ENCODE measurements around the gene MANSC1. TPM values are rescaled to one million over a fixed set of nuclear protein-coding genes. Genes with fewer than 3 reads are reported as not detected.
A peak's percentile ranks its signal among the peaks of the same experiment; 100 is the strongest.

MANSC1 gene
- total RNA-seq, result 1 to 10 TPM; 1.4 to 1.6 TPM

DNA sequence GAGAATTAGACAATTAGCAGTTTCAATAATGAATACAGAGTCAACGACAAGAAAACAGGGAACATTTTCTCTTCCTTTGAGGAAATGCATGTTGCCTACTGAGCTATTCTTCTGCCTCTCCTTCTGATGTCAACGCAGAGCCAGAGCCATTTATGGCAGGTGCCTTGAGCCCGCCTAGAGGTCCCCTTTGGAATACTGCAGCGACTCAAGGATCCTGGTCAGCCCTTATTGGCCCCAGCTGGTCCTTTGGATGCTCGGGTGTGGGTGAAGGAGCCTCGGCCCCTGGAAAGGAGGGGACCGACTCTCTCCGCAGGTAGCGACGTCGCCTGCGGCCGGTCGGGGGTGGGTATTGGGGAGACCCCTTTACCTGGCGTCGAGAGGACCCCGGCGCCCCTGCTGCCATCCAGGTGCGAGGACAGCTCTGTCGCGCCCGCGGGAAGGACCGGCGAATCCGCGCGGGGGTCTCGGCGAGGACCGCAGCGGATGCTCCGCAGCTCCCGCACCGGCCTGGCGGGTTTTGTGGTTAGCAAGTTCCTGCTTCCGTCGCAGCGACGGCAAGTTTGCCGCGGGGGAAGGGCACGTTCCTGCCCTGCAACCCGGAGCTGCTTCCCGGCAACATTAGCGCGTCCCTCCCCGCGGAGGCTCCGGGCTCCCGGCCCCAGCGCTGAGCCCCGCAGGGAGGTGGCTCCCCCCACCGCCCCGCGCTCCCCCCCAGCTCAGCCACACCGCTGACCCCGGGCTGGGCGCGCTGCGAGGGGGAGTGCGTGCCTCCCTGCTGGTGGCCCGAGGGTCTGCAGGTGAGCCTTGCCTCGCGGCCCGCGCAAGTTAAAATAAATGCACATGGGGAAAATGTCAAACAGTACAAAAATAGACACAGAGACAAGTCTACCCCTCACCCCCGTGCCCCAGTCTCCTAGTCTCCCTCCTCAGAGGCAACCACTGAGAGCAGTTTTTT is at the start of gene MANSC1:
TSS of gene MANSC1 (minus strand) at position 532 of the 955 bp plus-strand sequence. CDS start 6,928 bp downstream, outside the sequence.
- H3K27ac Mint-ChIP-seq, result peak within 1 kb of the TSS; percentile 14 to 15
- DNase-seq (ENCODE audit: low spot score in 2 of 2), result peak in 1 of 2 donors; percentile 46
- no peaks in the 10 kb centered on the region for H3K9me3 Mint-ChIP-seq
- ATAC-seq, result peak; percentile 75 to 83
- no peaks in the 10 kb centered on the region for H3K36me3 Mint-ChIP-seq

DNA sequence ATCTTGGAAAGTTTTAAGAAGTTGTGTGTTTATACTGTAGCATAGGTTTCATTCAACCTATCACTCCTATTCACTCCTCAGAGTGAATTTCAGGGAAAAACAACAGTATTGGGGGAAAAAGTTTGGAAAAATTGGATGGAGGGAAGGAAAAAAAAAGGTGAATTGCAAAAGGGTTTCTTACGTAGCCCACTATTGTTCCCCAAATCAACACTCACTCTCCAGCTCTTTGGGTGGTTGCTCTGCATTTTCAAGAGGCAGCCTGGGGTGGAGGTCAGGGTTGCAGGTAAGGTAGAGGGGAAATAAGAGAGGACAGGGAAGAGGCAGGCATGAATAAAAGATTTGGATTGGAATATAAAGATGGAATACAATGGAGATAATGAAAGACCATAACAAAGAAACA is 49.1 kb upstream of the MANSC1 start:
- Mint-ChIP-seq H3K36me3 (peaks cover 11 to 47% of the 10 kb centered on the region in 2 donors), H3K27ac (no peak overlapping the region), H3K9me3 (peaks cover 3 to 13% of the 10 kb centered on the region in 2 donors)
- ATAC-seq (no peak), DNase-seq (ENCODE audit: low spot score in 2 of 2) (no peak)

DNA sequence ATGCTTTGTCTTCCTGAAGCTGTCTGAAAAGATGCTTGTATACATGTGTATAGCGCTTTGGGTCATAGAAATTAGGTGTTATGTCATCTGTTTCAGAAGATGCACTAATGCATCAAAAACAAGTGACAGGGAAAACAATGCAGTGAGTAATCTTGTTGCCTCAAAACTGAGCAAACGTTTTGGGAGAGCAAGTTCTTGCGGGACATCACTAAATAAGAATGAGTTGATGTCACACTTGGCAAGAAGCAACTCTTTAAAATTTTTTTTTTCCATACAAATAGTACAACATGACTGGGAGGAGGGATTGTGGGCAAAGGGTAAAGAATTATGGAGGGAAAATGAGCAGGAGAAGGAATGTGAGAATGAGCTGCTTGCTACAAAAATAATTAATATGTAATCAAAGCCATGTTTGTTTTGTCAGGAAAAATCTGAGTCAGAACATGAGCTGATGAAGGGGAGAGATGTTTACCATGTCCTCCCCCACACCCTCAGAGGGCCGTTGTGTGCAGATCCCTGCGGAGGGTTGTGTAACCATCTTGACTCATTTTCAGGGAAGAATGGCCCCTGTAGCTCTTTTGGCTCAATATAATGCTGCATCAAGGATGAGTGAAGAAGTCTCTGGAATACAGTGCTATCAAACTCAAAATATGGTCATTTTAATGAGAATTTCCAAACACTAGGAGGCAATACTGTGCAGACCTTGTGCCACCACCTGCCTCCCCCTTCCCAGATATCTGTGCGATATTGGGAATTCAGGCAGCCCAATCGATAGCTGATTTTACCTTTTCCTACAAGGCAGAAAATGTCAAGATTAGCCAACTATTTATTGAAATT is 48.2 kb upstream of the MANSC1 start:
- Mint-ChIP-seq H3K27ac (no peak overlapping the region), H3K36me3 (peaks cover 11 to 38% of the 10 kb centered on the region in 2 donors), H3K9me3 (peaks cover 3 to 13% of the 10 kb centered on the region in 2 donors)
- no peak for ATAC-seq
- no peak for DNase-seq (ENCODE audit: low spot score in 2 of 2)

DNA sequence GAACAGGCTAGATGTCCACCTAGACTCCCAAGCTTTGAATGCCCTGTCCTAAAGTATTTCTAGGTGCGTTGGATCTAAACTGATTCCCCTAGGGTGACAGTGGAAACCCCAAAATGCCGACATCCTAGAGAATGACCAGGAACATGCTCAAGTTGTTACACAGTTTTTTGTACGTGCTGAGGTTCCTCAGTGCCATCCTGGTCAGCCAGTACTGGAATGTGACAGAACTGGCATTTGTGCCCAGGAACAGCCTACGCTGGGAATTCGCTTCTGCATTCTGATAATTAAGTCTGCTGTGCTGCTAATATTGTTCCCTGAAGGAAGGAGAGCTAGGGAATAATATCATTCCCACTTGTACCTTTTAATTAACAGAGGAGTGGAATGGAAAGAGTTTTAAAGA is 47.1 kb upstream of the MANSC1 start:
- H3K27ac Mint-ChIP-seq, result no peak overlapping the region
- no peak for DNase-seq (ENCODE audit: low spot score in 2 of 2)
- peaks cover 3 to 13% of the 10 kb centered on the region in 2 donors for H3K9me3 Mint-ChIP-seq
- H3K36me3 Mint-ChIP-seq, result peaks cover 11 to 31% of the 10 kb centered on the region in 2 donors
- ATAC-seq, result no peak

DNA sequence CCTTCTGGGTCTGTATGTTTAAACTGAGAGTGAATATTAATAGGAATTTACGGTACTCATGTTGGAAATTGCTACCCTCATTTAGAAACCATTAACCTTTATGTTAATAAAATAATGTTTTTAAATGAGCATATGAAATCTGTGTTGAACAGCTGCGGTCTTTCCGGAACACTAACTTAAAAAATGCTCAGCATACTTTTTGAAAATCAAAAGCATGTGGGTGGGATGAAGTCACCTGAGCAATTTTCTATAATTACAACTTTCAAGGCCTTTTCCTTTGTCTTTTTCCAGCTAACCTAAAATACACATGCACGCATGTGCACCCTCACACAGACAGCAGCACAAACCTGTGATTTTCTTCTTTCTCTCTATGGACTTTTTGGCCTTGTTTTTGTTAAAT is 46.7 kb upstream of the MANSC1 start:
- Mint-ChIP-seq H3K9me3 (peaks cover 3 to 13% of the 10 kb centered on the region in 2 donors), H3K36me3 (peaks cover 11 to 27% of the 10 kb centered on the region in 2 donors), H3K27ac (no peak overlapping the region)
- no peak for ATAC-seq
- DNase-seq (ENCODE audit: low spot score in 2 of 2), result no peak

- no peak overlapping the region for H3K27ac Mint-ChIP-seq
These were observed 43.1 kb upstream of the MANSC1 start for GRCh38 chr12:12393171-12393570.

DNA sequence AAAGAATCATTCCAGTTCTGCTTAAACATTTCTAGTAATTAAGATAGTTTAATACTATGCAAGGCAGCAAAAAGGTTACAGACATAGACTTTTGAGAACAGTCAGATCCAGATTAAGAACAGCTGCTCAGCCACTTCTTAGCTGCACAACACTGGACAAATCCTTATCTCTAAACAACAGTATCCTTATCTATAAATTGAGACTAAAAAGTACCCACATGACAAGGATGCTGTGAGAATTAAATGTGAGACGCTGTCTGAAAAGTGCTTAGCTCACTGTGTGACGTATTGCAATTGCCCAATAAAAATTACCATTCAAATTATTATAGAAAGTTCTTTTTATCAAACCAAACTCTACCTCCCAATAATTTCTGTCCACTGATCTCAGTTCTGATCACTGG is 42.4 kb upstream of the MANSC1 start:
- ATAC-seq, result no peak
- no peak for DNase-seq (ENCODE audit: low spot score in 2 of 2)
- Mint-ChIP-seq H3K27ac (no peak overlapping the region), H3K36me3 (peaks cover 12 to 23% of the 10 kb centered on the region in 2 donors), H3K9me3 (peaks cover 0 to 5% of the 10 kb centered on the region in 2 donors)

More at GRCh38 chr12:12393171-12393570, 43.1 kb upstream of the MANSC1 start:
- H3K36me3 Mint-ChIP-seq, result peaks cover 12 to 23% of the 10 kb centered on the region in 2 donors
- ATAC-seq (no peak), DNase-seq (ENCODE audit: low spot score in 2 of 2) (no peak)
- H3K9me3 Mint-ChIP-seq, result peaks cover 0 to 5% of the 10 kb centered on the region in 2 donors

DNA sequence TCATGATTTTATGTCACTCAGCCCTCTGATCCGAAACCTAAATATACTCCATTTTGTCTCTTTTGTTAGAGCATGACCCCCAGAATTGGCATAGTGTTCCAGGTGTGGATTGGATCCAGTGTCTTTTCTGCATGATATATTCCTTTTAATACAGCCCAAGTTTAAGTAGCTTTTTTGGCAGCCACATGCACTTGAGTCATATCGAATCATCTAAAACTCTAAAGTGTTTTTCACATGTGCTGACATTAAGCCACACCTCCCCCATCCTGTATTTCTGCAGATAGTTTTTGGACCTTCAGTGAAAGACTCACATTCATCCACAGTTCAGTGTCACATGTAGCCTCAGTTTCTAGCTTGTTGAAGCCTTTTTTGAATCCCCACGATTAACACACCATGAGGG is 37.5 kb upstream of the MANSC1 start:
- no peak overlapping the region for H3K27ac Mint-ChIP-seq
- DNase-seq (ENCODE audit: low spot score in 2 of 2) (no peak), ATAC-seq (no peak)
- H3K36me3 Mint-ChIP-seq, result peaks cover 22 to 43% of the 10 kb centered on the region in 2 donors
- no peaks in the 10 kb centered on the region for H3K9me3 Mint-ChIP-seq

DNA sequence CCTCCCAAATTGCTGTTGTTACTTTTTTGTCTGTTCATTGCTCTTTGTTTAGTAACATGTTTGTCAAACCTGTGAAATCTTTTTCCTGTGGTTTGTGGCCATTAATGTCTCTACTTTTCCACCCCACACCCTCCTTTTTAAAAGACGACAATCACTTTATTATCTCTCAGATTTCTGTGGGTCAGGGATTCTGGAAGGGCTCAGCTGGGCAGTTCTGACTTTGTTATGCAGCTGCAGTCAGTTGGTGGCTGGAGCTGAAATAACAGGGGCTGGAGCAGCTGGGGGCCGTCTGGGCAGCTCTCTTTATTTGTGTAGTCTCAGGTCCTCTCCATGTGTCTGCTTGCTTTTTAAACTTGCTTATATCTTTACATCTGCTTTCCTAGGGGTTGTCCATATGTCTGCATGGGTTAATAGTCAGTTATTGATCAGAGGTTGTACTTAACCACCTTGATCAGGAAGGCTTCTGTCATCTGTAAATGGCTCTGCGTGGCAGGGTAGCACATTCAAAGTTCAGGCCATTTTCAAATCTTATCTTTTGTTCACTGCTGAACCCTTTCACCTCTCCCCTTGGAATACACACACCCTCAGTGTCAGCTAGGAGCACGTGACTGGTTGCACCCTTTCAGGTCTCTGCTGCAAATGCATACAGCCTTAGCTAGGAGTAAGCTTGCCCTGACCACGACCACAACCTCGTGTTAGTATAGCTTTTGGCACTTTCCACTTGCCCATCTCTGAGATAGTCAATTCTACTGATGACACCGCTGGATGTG is 34.7 kb upstream of the MANSC1 start:
- Mint-ChIP-seq H3K36me3 (peaks cover 26 to 44% of the 10 kb centered on the region in 2 donors), H3K9me3 (no peaks in the 10 kb centered on the region), H3K27ac (peak overlapping the region; percentile 74 to 84)
- DNase-seq (ENCODE audit: low spot score in 2 of 2) (peak; percentile 15 to 56), ATAC-seq (peak; percentile 83 to 94)

DNA sequence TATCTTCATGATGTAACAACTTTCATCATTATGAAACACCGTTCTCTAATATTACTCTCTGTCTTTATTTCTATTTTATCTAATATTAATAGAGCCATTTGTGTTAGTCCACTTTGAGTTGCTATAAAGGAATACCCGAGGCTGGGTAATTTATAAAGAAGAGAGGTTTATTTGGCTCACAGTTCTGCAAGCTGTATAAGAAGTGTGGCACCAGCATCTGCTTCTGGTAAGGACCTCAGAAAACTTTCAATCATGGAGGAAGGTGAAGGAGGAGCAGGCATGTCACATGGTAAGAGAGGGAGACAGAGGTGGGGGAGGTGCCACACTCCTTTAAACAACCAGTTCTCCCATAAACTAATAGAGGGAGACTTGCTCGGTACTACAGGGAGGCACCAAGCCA is 31.9 kb upstream of the MANSC1 start:
- H3K9me3 Mint-ChIP-seq, result no peaks in the 10 kb centered on the region
- ATAC-seq (no peak), DNase-seq (ENCODE audit: low spot score in 2 of 2) (no peak)
- no peak overlapping the region for H3K27ac Mint-ChIP-seq
- H3K36me3 Mint-ChIP-seq, result peaks cover 25 to 55% of the 10 kb centered on the region in 2 donors

DNA sequence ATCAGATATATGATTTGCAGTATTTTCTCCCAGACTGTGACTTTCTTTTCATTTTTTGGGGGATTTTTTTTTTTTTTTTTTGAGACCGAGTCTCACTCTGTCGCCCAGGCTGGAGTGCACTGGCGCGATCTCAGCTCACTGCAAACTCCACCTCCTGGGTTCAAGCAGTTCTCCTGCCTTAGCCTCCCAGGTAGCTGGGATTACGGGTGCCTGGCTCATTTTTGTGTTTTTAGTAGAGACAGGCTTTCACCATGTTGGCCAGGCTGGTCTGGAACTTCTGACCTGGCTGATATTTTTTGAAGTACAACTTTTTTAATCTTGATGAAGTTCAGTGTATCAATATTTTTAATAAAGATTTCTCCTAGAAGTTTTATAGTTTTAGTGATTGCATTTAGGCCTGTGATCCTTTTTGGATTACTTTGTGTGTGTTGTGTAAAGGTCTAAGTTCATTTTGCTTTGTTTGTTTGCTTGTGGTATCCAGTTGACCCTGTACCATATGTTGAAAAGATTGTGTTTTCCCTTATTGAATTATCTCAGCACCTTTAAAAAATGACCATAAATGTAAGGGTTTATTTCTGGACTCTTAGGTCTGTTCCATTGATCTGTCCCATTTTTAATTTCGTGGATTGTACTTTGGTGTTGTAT is 31.0 kb upstream of the MANSC1 start:
- DNase-seq (ENCODE audit: low spot score in 2 of 2), result no peak
- H3K9me3 Mint-ChIP-seq, result no peaks in the 10 kb centered on the region
- peaks cover 25 to 55% of the 10 kb centered on the region in 2 donors for H3K36me3 Mint-ChIP-seq
- no peak overlapping the region for H3K27ac Mint-ChIP-seq
- no peak for ATAC-seq

DNA sequence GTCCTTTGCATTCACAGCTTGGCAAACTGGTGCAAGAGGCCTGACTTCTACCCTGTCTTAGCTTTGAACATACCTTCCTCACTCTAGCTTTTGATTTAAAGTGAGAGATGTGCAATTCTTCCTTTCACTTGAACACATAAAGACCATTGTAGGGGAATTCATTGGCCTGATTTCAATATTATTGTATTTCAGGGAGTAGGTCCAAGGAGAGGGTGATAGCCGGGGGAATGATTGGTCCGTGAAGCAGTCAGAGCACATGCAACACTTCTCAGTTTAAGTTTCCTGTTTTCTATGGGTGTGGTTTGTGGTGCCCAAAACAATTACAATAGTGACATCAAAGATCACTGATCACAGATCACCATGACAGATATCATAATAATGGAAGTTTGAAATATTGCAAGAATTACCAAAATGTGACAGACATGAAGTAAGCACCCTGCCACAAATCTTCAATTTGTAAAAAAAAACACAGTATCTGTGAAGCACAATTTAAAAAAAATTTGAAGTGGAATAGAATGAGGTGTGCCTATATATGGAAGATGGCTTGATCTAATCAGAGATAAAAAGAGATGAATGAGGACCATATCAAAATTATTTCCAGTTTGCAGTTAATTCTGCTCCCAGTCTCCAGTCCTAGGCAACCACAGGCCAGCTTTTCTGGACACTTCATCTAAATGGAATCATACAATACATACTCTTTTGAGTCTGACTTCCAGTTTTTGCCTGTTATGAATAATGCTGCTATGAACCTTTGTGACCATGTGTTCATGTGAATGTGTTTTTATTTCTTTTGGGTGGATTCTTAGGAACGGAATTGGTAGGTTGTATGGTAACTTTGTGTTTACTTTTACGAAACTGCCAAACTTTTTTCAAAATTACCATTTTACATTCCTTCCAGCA is 30.0 kb upstream of the MANSC1 start:
- DNase-seq (ENCODE audit: low spot score in 2 of 2) (no peak), ATAC-seq (peak; percentile 67 to 73)
- H3K9me3 Mint-ChIP-seq, result no peaks in the 10 kb centered on the region
- H3K36me3 Mint-ChIP-seq, result peaks cover 23 to 54% of the 10 kb centered on the region in 2 donors
- peak overlapping the region; percentile 50 to 81 for H3K27ac Mint-ChIP-seq

- Mint-ChIP-seq H3K9me3 (no peaks in the 10 kb centered on the region), H3K36me3 (peaks cover 11 to 42% of the 10 kb centered on the region in 2 donors), H3K27ac (no peak overlapping the region)
- DNase-seq (ENCODE audit: low spot score in 2 of 2) (no peak), ATAC-seq (peak in 1 of 2 donors; percentile 23)
These were observed 28.6 kb upstream of the MANSC1 start for GRCh38 chr12:12378616-12379015.

DNA sequence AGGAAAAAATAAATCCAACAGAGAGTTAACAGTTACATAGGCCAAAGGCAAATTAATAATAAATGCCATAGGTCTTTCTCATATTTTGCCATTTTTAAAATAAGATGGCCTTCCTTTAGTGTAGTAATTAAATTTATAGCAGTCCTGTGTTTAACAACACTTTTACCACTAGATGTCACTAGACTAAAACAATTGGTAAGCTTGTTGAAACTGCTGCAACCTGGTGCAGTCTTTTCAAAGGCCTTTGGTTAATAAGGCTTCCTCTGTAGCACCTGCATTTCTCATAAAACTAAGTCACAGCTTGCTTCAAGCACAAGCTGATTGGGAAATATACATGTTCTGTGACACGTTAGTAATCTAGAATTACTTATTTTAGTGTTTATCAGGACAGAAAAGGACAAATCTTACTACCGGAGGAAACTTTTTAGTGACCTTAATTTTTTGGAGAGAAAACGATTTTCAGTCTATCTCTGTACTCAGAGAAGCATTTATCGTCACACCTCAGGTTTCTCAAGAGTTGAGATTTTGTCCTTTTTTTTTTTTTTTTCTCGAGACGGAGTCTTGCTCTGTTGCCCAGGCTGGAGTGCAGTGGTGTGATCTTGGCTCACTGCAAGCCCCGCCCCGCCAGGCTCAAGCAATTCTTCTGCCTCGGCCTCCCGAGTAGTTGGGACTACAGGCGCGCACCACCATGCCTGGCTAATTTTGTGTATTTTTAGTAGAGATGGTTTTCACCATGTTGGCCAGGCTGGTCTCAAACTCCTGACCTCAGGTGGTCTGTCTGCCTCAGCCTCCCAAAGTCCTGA is 26.8 kb upstream of the MANSC1 start:
- Mint-ChIP-seq H3K9me3 (no peaks in the 10 kb centered on the region), H3K27ac (peak overlapping the region; percentile 28 to 88), H3K36me3 (peaks cover 9 to 28% of the 10 kb centered on the region in 2 donors)
- ATAC-seq (peak; percentile 81 to 84), DNase-seq (ENCODE audit: low spot score in 2 of 2) (no peak)
